Peyer's patch (tissue), 4 donors: ENCODE measurements around the gene CHRM5. TPM values are rescaled to one million over a fixed set of nuclear protein-coding genes. Genes with fewer than 3 reads are reported as not detected.

ENCODE experiments used
- DNase-seq, 3 donors: peaks; one replicate each; pipeline ENCODE4 v3.0.0-alpha.2; 2017 to 2019
- H3K27ac ChIP-seq, 4 donors: fragments of 200-600 bp; sonication (generic); one replicate each; pipeline ENCODE4 v1.5.1; 2016 to 2019
- H3K27me3 ChIP-seq, 2 donors: fragments of 200-600 bp; sonication (generic); one replicate each; pipeline ENCODE4 v1.5.1; 2019
- H3K36me3 ChIP-seq, 3 donors: fragments of 200-600 bp; sonication (generic); one replicate each; pipeline ENCODE4 v1.5.1; 2016 to 2019
- H3K4me1 ChIP-seq, 4 donors: fragments of 200-600 bp; sonication (generic); one replicate each; pipeline ENCODE4 v1.5.1; 2016 to 2019
- H3K4me3 ChIP-seq, 4 donors: fragments of 200-600 bp; sonication (generic); 1 replicate in 3 of 4; 2 replicates in 1 of 4; pipeline ENCODE4 v1.5.1; 2016 to 2019; ENCODE audit warnings: mild to moderate bottlenecking in 1 of 4
- H3K9me3 ChIP-seq, 4 donors: fragments of 200-600 bp; sonication (generic); one replicate each; pipeline ENCODE4 v1.5.1; 2016 to 2019; ENCODE audit warnings: mild to moderate bottlenecking in 1 of 4
- CTCF ChIP-seq, 6 experiments: fragments of 450-650 bp in 4 of 6; fragments of 200-600 bp in 2 of 6; sonication (generic) in 1 of 6; IDR thresholded peaks; one replicate each; pipeline ENCODE4 v1.5.1; 2017 to 2019; ENCODE audit warnings: antibody characterized with exemption in 6 of 6, mild to moderate bottlenecking in 3 of 6, moderate library complexity in 1 of 6
- POLR2A ChIP-seq, 2 donors: fragments of 450-650 bp; IDR thresholded peaks; one replicate each; pipeline ENCODE4 v1.5.1; 2017; ENCODE audit warnings: antibody characterized with exemption in 2 of 2, mild to moderate bottlenecking in 2 of 2, moderate library complexity in 2 of 2
- total RNA-seq, 4 donors: library from RNA; depleted of rRNA; stranded (reverse); fragments of >200 nt; gene quantifications; one replicate each; pipeline ENCODE4 v1.1.0, GENCODE V29; 2016

The CHRM5 gene
- not detected for total RNA-seq

GRCh38 chr15:33968224-33968623, at the start of gene CHRM5:
Gene CHRM5 (plus strand): TSS chr15:33968497. CDS start chr15:34062718, 94,221 bp downstream.
- Histone ChIP-seq H3K4me1 (no peaks in the 10 kb centered on the region), H3K4me3 (no peak within 1 kb of the TSS), H3K27ac (no peak within 1 kb of the TSS), H3K9me3 (no peaks in the 10 kb centered on the region), H3K27me3 (no peaks in the 10 kb centered on the region), H3K36me3 (no peaks in the 10 kb centered on the region)
- no peak for TF ChIP-seq POLR2A (IDR thresholded peaks at IDR 0.05)
- no peak for TF ChIP-seq CTCF (IDR thresholded peaks at IDR 0.05)
- no peak for DNase-seq

GRCh38 chr15:33923446-33923845, 44.9 kb upstream of the CHRM5 start:
- Histone ChIP-seq H3K36me3 (no peaks in the 10 kb centered on the region), H3K27ac (no peak overlapping the region), H3K9me3 (no peaks in the 10 kb centered on the region), H3K27me3 (no peaks in the 10 kb centered on the region), H3K4me1 (no peaks in the 10 kb centered on the region), H3K4me3 (no peak overlapping the region)
- TF ChIP-seq POLR2A (IDR thresholded peaks at IDR 0.05), result no peak
- no peak for TF ChIP-seq CTCF (IDR thresholded peaks at IDR 0.05)
- no peak for DNase-seq

- H3K27ac ChIP-seq, result no peak overlapping the region
- DNase-seq, result no peak
- TF ChIP-seq CTCF (IDR thresholded peaks at IDR 0.05), result no peak
- TF ChIP-seq POLR2A (IDR thresholded peaks at IDR 0.05), result no peak
- no peaks in the 10 kb centered on the region for H3K4me1 ChIP-seq
- no peaks in the 10 kb centered on the region for H3K9me3 ChIP-seq
- H3K36me3 ChIP-seq, result no peaks in the 10 kb centered on the region
- H3K4me3 ChIP-seq, result no peak overlapping the region
- no peaks in the 10 kb centered on the region for H3K27me3 ChIP-seq
Measured at GRCh38 chr15:33926260-33926659, 42.0 kb upstream of the CHRM5 start.

GRCh38 chr15:33932734-33933133, 35.6 kb upstream of the CHRM5 start:
- Histone ChIP-seq H3K27me3 (no peaks in the 10 kb centered on the region), H3K4me3 (no peak overlapping the region), H3K9me3 (no peaks in the 10 kb centered on the region), H3K4me1 (no peaks in the 10 kb centered on the region), H3K27ac (no peak overlapping the region), H3K36me3 (no peaks in the 10 kb centered on the region)
- DNase-seq, result no peak
- TF ChIP-seq POLR2A (IDR thresholded peaks at IDR 0.05) (no peak), CTCF (IDR thresholded peaks at IDR 0.05) (no peak)

- H3K27me3 ChIP-seq, result no peaks in the 10 kb centered on the region
- no peak overlapping the region for H3K27ac ChIP-seq
- no peaks in the 10 kb centered on the region for H3K9me3 ChIP-seq
- DNase-seq, result no peak
- no peaks in the 10 kb centered on the region for H3K36me3 ChIP-seq
- no peaks in the 10 kb centered on the region for H3K4me1 ChIP-seq
- H3K4me3 ChIP-seq, result no peak overlapping the region
- TF ChIP-seq CTCF (IDR thresholded peaks at IDR 0.05) (no peak), POLR2A (IDR thresholded peaks at IDR 0.05) (no peak)
Measured at GRCh38 chr15:33934396-33934795, 33.9 kb upstream of the CHRM5 start.

- H3K36me3 ChIP-seq, result no peaks in the 10 kb centered on the region
- no peaks in the 10 kb centered on the region for H3K27me3 ChIP-seq
- H3K9me3 ChIP-seq, result no peaks in the 10 kb centered on the region
- H3K4me3 ChIP-seq, result no peak overlapping the region
- DNase-seq, result no peak
- TF ChIP-seq CTCF (IDR thresholded peaks at IDR 0.05) (no peak), POLR2A (IDR thresholded peaks at IDR 0.05) (no peak)
- H3K27ac ChIP-seq, result no peak overlapping the region
- no peaks in the 10 kb centered on the region for H3K4me1 ChIP-seq
Measured at GRCh38 chr15:33934921-33935320, 33.4 kb upstream of the CHRM5 start.
